GM12892 (cell line): ENCODE data around the gene GATB.

Experiments used
- POLR2A ChIP-seq: IDR thresholded peaks from 2 replicates; pipeline ENCODE4 v1.6.1; 2011; ENCODE audit warnings: low read depth, low read length, control low read depth
- POLR2AphosphoS5 ChIP-seq: IDR thresholded peaks from 2 replicates; pipeline ENCODE4 v1.6.1; 2011; ENCODE audit warnings: low read depth, low read length, control low read depth
- TAF1 ChIP-seq: IDR thresholded peaks from 2 replicates; pipeline ENCODE4 v1.6.1; 2011; ENCODE audit warnings: low read depth, mild to moderate bottlenecking, control low read depth, low read length, borderline replicate concordance

DNA sequence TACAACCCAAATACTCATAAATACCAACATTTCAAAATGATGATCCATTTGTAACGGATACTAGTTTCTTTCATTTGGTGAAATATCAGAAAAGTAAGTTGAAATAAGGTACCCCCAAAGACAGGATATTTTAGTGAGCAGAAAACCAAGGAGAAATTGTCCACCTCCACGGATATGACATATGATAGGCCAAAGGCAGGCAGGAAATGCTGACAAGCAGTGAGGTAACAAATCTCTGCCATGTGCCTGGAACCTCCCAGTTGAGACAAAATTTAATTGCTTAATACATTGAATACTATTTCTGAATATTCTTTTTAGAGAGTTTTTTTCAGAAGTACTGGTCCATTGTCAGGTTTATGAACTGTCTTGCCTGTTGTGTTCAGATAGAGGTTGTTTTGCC is 118.8 kb downstream of the GATB start:
- TF ChIP-seq POLR2AphosphoS5 (no peak), POLR2A (no peak), TAF1 (no peak)
